K562 (cell line): Measurements from ENCODE around the gene SLC13A4. TPM values are rescaled to one million over a fixed set of nuclear protein-coding genes. Genes with fewer than 3 reads are reported as not detected.

ENCODE experiments used
- CHD1 ChIP-seq: fragments of 200-600 bp; sonication (generic); IDR thresholded peaks from one replicate; pipeline ENCODE4 v1.6.1; 2012; ENCODE audit warnings: mild to moderate bottlenecking, moderate library complexity, low read length, inconsistent platforms
- COPS2 ChIP-seq: fragments of 450-650 bp; conservative IDR thresholded peaks from 2 replicates; pipeline ENCODE4 v1.6.1; 2016; ENCODE audit warnings: mild to moderate bottlenecking, moderate library complexity
- MEIS2 ChIP-seq: fragments of 450-650 bp; IDR thresholded peaks from 2 replicates; pipeline ENCODE4 v1.6.1; 2014; ENCODE audit warnings: mild to moderate bottlenecking; ENCODE audit not compliant: partially characterized antibody
- MGA ChIP-seq: fragments of 450-650 bp; IDR thresholded peaks from 2 replicates; pipeline ENCODE4 v1.6.1; 2016; ENCODE audit warnings: mild to moderate bottlenecking, moderate library complexity
- MXD1 ChIP-seq: fragments of 250-450 bp; sonication (Bioruptor Pico); IDR thresholded peaks from 2 replicates; pipeline ENCODE4 v1.8.0; 2021; ENCODE audit warnings: borderline replicate concordance, mild to moderate bottlenecking, moderate library complexity; ENCODE audit not compliant: poor library complexity, severe bottlenecking
- SMC3 ChIP-seq: conservative IDR thresholded peaks from 2 replicates; pipeline ENCODE4 v1.6.1; 2011; ENCODE audit warnings: low read depth, low read length, improper control_type of control experiment; ENCODE audit not compliant: insufficient read depth
- TSC22D4 ChIP-seq: fragments of 450-650 bp; IDR thresholded peaks from 2 replicates; pipeline ENCODE4 v1.6.1; 2016; ENCODE audit warnings: missing genetic modification characterization, missing biosample characterization, control low read depth
- ZBED1 ChIP-seq: IDR thresholded peaks from 2 replicates; pipeline ENCODE4 v1.6.1; 2014
- ZNF239 ChIP-seq: fragments of 250-450 bp; sonication (Bioruptor Pico); IDR thresholded peaks from 2 replicates; pipeline ENCODE4 v1.4.0; 2020; ENCODE audit warnings: mild to moderate bottlenecking
- ZNF518B ChIP-seq: fragments of 250-450 bp; sonication (Bioruptor Pico); IDR thresholded peaks from 2 replicates; pipeline ENCODE4 v1.5.0; 2021; ENCODE audit warnings: mild to moderate bottlenecking, moderate library complexity
- ZNF76 ChIP-seq: fragments of 250-450 bp; sonication (Bioruptor Pico); IDR thresholded peaks from 2 replicates; pipeline ENCODE4 v1.4.0; 2020; ENCODE audit warnings: mild to moderate bottlenecking, moderate library complexity, borderline replicate concordance
- polyA plus RNA-seq, 8 experiments: library from polyadenylated mRNA; depleted of rRNA in 4 of 8; stranded (reverse) in 5 of 8; unstranded in 3 of 8; fragments of >200 nt; fragmentation: Nextera tagmentation in 2 of 8; fragmentation: Illumina TruSeq in 1 of 8; extraction: Ambion mirVana in 2 of 8; extraction: Trizol in 1 of 8; gene quantifications; 2 replicates each; pipeline versions ENCODE4 v1.2.1 to v1.2.3, GENCODE V29; 2011 to 2014; ENCODE audit warnings: inconsistent platforms in 1 of 8, missing spikeins in 1 of 8
- total RNA-seq, 7 experiments: library from RNA; depleted of rRNA in 6 of 7; stranded (reverse); fragments of >200 nt in 6 of 7; fragmentation: Illumina TruSeq in 2 of 7; extraction: Trizol in 2 of 7; gene quantifications; 2 replicates each; pipeline versions ENCODE4 v1.2.1 to v1.2.3, GENCODE V29; 2011 to 2021; ENCODE audit warnings: low replicate concordance in 1 of 7

The SLC13A4 gene
- total and polyA plus RNA-seq, 9 of the 15 experiments (the other 6 are each of a cell fraction or from before 2014, with no cell fraction given), result 0.11 to 1.0 (median 0.36) TPM

GRCh38 chr7:135661311-135662122, 66.5 kb downstream of the SLC13A4 start (continued):
- TF ChIP-seq ZNF518B (no peak), SMC3 (no peak), MEIS2 (no peak), TSC22D4 (no peak), ZNF76 (CRISPR knock-in tag) (no peak), MXD1 (CRISPR knock-in tag) (no peak), MGA (no peak), COPS2 (no peak), CHD1 (peak; percentile 64), ZBED1 (no peak), ZNF239 (CRISPR knock-in tag) (no peak; the same call in 1 of the 2 replicates)
